ENCODE measurements around the gene PSMC3. TPM values are rescaled to one million over a fixed set of nuclear protein-coding genes. Genes with fewer than 3 reads are reported as not detected.
A peak's percentile ranks its signal among the peaks of the same experiment; 100 is the strongest.

Gene PSMC3
- total and polyA plus RNA-seq, 7 experiments from 2014 or later: 42.2 to 149 (median 59.2) TPM

DNA sequence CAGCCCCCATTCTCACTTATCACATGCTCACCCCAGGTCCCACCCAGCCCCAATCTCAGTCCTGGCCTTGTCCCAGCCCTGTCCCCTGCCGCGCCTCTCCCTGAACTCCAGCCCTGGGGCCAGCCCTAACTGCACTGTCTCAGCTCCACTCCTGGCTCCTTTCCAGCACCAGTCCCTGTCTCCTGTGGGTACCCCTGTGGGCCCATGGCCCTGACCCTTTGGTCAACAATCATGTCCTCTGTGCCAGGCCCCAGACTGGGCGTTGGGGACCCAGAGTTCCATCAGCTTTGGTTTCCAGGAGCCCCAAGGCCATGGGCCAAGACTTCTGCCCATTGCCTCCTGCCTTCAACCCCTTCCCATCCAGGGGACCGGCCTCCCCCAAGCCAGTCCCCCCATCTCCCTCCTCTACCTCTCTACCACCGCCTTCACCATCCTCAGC, 48.6 kb downstream of the PSMC3 start:
- no peak overlapping the region for H3K4me3 ChIP-seq (ENCODE audit: low read length)
- CTCF ChIA-PET: interaction anchor here (1.5 kb wide), 1 partner anchor 11 kb away, joined by 3 read pairs; no protein-coding TSS in a partner anchor

DNA sequence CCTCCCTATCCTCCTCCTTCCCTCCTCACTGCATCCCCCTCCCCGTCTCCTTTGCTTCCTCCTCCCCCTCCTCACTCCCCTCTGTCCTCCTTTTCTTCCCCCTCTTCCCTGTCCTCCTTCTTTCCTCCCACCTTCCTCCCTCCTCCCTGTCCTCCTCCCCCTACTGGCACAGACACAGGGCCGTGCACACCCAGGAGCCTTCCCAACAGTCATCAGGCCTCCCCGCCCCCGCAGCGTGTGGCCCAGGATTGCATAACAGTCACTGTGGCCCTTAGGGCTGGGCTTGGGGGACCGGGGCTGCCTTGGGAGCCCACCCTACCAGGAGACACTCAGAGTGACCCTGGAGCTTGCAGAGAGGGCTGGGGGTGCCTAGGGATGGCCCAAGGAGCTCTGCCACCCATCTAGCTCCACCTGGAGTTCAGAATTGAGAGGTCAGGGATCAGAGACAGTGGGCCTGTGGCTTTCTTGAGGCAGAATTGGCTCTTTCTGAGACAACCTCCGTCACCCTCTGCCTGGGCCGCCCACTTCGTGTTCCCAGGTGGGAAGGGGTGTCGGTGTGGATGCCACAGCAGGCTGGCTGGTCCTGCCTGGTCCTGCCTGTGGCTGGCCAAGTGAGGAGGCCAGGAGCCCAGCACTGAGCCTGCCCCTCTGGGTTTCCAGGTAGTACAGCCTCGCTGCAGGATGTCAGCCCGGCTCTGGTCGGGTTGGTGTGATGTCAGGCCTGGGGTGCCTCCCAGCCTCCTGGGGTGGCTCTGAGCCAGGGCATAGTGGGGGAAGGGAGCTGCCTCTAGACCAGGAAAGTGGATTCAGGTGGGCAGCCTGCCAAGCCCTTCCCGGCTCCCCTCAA, 49.5 kb downstream of the PSMC3 start:
- Mint-ChIP-seq H3K4me1 (peaks cover 0 to 14% (median 0%) of the 10 kb centered on the region in 7 donors), H3K9me3 (no peaks in the 10 kb centered on the region), H3K36me3 (no peaks in the 10 kb centered on the region), H3K27me3 (no peaks in the 10 kb centered on the region), H3K4me3 (peak overlapping the region in 1 of 10 donors; percentile 27), H3K27ac (peak overlapping the region in 2 of 9 donors; percentile 13 to 43)
- no peaks in the 10 kb centered on the region for H3K27me3 ChIP-seq (ENCODE audit: control insufficient read depth in 2 of 2, insufficient read depth in 2 of 2, low read length in 2 of 2)
- DNase-seq: no peak
- H3K9me3 ChIP-seq (ENCODE audit: control insufficient read depth in 2 of 3, low read length in 3 of 3): no peaks in the 10 kb centered on the region
- ATAC-seq: peak; percentile 20
- H3K36me3 ChIP-seq (ENCODE audit: control insufficient read depth in 2 of 3, insufficient read depth in 3 of 3, low read length in 3 of 3): no peaks in the 10 kb centered on the region
- ChIA-PET CTCF (interaction anchor here (1.5 kb wide), 1 partner anchor 12 kb away, joined by 3 read pairs; no protein-coding TSS in a partner anchor), POLR2A (interaction anchor here (0.7 kb wide), 1 partner anchor 76 kb away, joined by 3 read pairs; no protein-coding TSS in a partner anchor)
- intact Hi-C loops (cut with micrococcal nuclease): no loop called here
- no peak overlapping the region for H3K27ac ChIP-seq (ENCODE audit: low read depth, low read length)
- H3K4me1 ChIP-seq (ENCODE audit: control insufficient read depth in 2 of 2, insufficient read depth in 2 of 2, low read length in 2 of 2): peaks cover 0 to 3% of the 10 kb centered on the region in 2 donors
- no peak overlapping the region for H3K4me3 ChIP-seq (ENCODE audit: low read length)

More for the DNA sequence above, 48.6 kb downstream of the PSMC3 start:
- Histone ChIP-seq H3K36me3 (ENCODE audit: control insufficient read depth in 2 of 3, insufficient read depth in 3 of 3, low read length in 3 of 3) (no peaks in the 10 kb centered on the region), H3K27me3 (ENCODE audit: control insufficient read depth in 2 of 2, insufficient read depth in 2 of 2, low read length in 2 of 2) (no peaks in the 10 kb centered on the region), H3K27ac (ENCODE audit: low read depth, low read length) (no peak overlapping the region), H3K4me1 (ENCODE audit: control insufficient read depth in 2 of 2, insufficient read depth in 2 of 2, low read length in 2 of 2) (peaks cover 0 to 3% of the 10 kb centered on the region in 2 donors), H3K9me3 (ENCODE audit: control insufficient read depth in 2 of 3, low read length in 3 of 3) (no peaks in the 10 kb centered on the region)
- peak overlapping the region in 2 of 9 donors; percentile 34 to 63 for H3K27ac Mint-ChIP-seq
- no peaks in the 10 kb centered on the region for H3K9me3 Mint-ChIP-seq
- intact Hi-C loops (cut with micrococcal nuclease): no loop called here
- no peak for ATAC-seq
- no peaks in the 10 kb centered on the region for H3K27me3 Mint-ChIP-seq
- H3K4me1 Mint-ChIP-seq: peaks cover 0 to 18% (median 4%) of the 10 kb centered on the region in 7 donors
- DNase-seq: no peak
- H3K36me3 Mint-ChIP-seq: no peaks in the 10 kb centered on the region
- peak overlapping the region in 1 of 10 donors; percentile 27 for H3K4me3 Mint-ChIP-seq
- POLR2A ChIA-PET: interaction anchor here (0.6 to 2.9 kb wide), 2 partner anchors 10 to 21 kb away, joined by 3 to 7 read pairs; no protein-coding TSS in a partner anchor

DNA sequence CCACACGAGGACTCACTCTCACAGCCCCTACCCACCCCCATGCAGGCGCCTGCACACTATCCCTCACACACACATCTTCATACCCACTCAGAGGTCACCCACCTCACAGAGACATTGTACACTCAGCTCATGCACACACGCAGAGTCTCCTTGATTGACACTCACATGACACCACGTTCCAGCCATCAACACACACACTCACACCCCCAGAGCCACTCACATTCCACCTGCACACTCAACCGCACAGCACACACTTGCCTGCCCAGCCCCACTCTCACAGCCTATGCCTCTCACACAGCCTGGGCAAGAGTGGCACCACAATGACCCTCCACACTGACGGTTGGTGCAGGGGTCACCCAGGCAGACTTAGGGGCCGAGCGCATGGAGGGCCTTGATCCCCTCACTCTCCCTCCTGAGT, 50.1 kb downstream of the PSMC3 start:
- H3K4me1 Mint-ChIP-seq: peaks cover 0 to 13% (median 0%) of the 10 kb centered on the region in 7 donors
- intact Hi-C loops (cut with micrococcal nuclease): no loop called here
- POLR2A ChIA-PET: no interaction called here
- Histone ChIP-seq H3K27ac (ENCODE audit: low read depth, low read length) (no peak overlapping the region), H3K9me3 (ENCODE audit: control insufficient read depth in 2 of 3, low read length in 3 of 3) (no peaks in the 10 kb centered on the region), H3K27me3 (ENCODE audit: control insufficient read depth in 2 of 2, insufficient read depth in 2 of 2, low read length in 2 of 2) (no peaks in the 10 kb centered on the region), H3K4me1 (ENCODE audit: control insufficient read depth in 2 of 2, insufficient read depth in 2 of 2, low read length in 2 of 2) (peaks cover 0 to 3% of the 10 kb centered on the region in 2 donors), H3K4me3 (ENCODE audit: low read length) (no peak overlapping the region), H3K36me3 (ENCODE audit: control insufficient read depth in 2 of 3, insufficient read depth in 3 of 3, low read length in 3 of 3) (no peaks in the 10 kb centered on the region)
- H3K27ac Mint-ChIP-seq: peak overlapping the region in 3 of 9 donors; percentile 13 to 58 (median 43)
- peak overlapping the region in 1 of 10 donors; percentile 63 for H3K4me3 Mint-ChIP-seq
- CTCF ChIA-PET: no interaction called here
- no peak for DNase-seq
- no peak for ATAC-seq
- no peaks in the 10 kb centered on the region for H3K27me3 Mint-ChIP-seq
- H3K36me3 Mint-ChIP-seq: no peaks in the 10 kb centered on the region
- H3K9me3 Mint-ChIP-seq: no peaks in the 10 kb centered on the region

- H3K36me3 Mint-ChIP-seq: no peaks in the 10 kb centered on the region
- no peaks in the 10 kb centered on the region for H3K9me3 Mint-ChIP-seq
- H3K4me1 Mint-ChIP-seq: peaks cover 0 to 12% (median 0%) of the 10 kb centered on the region in 7 donors
- no peaks in the 10 kb centered on the region for H3K9me3 ChIP-seq (ENCODE audit: control insufficient read depth in 2 of 3, low read length in 3 of 3)
- POLR2A ChIA-PET: interaction anchor here (2.6 kb wide), 1 partner anchor 33 kb away, joined by 40 read pairs; the partner anchor contains the start of gene SLC39A13
- H3K27me3 ChIP-seq (ENCODE audit: control insufficient read depth in 2 of 2, insufficient read depth in 2 of 2, low read length in 2 of 2): no peaks in the 10 kb centered on the region
- peak overlapping the region in 2 of 10 donors; percentile 63 for H3K4me3 Mint-ChIP-seq
- ATAC-seq (no peak), DNase-seq (no peak)
- H3K27ac ChIP-seq (ENCODE audit: low read depth, low read length): no peak overlapping the region
- CTCF ChIA-PET: interaction anchor here (1.9 to 4.4 kb wide), 3 partner anchors 13 to 24 kb away, joined by 20 to 33 read pairs (median 31); no protein-coding TSS in a partner anchor
- H3K27me3 Mint-ChIP-seq: no peaks in the 10 kb centered on the region
- no peak overlapping the region for H3K4me3 ChIP-seq (ENCODE audit: low read length)
- H3K27ac Mint-ChIP-seq: peak overlapping the region in 1 of 9 donors; percentile 43
- intact Hi-C loops (cut with micrococcal nuclease): no loop called here
- H3K4me1 ChIP-seq (ENCODE audit: control insufficient read depth in 2 of 2, insufficient read depth in 2 of 2, low read length in 2 of 2): peaks cover 0 to 3% of the 10 kb centered on the region in 2 donors
- no peaks in the 10 kb centered on the region for H3K36me3 ChIP-seq (ENCODE audit: control insufficient read depth in 2 of 3, insufficient read depth in 3 of 3, low read length in 3 of 3)
Observed at GRCh38 chr11:47375546-47376085, 50.6 kb downstream of the PSMC3 start.

DNA sequence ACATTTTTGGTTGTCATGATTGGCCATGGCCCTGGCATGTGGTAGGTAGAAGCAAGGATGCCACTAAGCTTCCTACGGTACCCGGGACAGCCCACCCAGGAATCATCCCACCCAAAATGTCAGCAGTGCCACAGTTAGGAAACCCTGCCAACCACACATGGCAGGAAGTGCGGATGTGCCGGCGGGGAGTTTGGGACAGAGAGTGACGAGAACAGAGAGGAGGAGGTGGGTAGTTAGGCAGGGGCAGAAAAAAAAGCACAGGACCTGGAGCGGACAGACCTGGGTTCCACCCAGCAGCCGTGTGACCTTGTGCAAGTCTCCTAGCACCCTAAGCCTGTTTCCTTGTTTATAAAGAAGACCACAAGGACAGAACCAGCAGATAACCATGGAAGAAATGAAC, 51.2 kb downstream of the PSMC3 start:
- Histone ChIP-seq H3K9me3 (ENCODE audit: control insufficient read depth in 2 of 3, low read length in 3 of 3) (no peaks in the 10 kb centered on the region), H3K27me3 (ENCODE audit: control insufficient read depth in 2 of 2, insufficient read depth in 2 of 2, low read length in 2 of 2) (no peaks in the 10 kb centered on the region), H3K36me3 (ENCODE audit: control insufficient read depth in 2 of 3, insufficient read depth in 3 of 3, low read length in 3 of 3) (no peaks in the 10 kb centered on the region), H3K27ac (ENCODE audit: low read depth, low read length) (no peak overlapping the region), H3K4me1 (ENCODE audit: control insufficient read depth in 2 of 2, insufficient read depth in 2 of 2, low read length in 2 of 2) (peaks cover 0 to 3% of the 10 kb centered on the region in 2 donors), H3K4me3 (ENCODE audit: low read length) (no peak overlapping the region)
- ATAC-seq (no peak), DNase-seq (no peak)
- peak overlapping the region in 2 of 9 donors; percentile 11 to 73 for H3K27ac Mint-ChIP-seq
- no peaks in the 10 kb centered on the region for H3K27me3 Mint-ChIP-seq
- no peak overlapping the region for H3K4me3 Mint-ChIP-seq
- intact Hi-C loops (cut with micrococcal nuclease): no loop called here
- H3K9me3 Mint-ChIP-seq: no peaks in the 10 kb centered on the region
- H3K36me3 Mint-ChIP-seq: no peaks in the 10 kb centered on the region
- H3K4me1 Mint-ChIP-seq: peaks cover 0 to 12% (median 0%) of the 10 kb centered on the region in 7 donors
- POLR2A ChIA-PET: interaction anchor here (0.9 to 3.8 kb wide), 4 partner anchors 25 to 473 kb away, joined by 3 to 40 read pairs (median 15); partner anchors contain the start of genes NUP160 and SLC39A13
- CTCF ChIA-PET: interaction anchor here (0.7 to 6.9 kb wide), 8 partner anchors 7 to 46 kb away, joined by 3 to 140 read pairs (median 15); partner anchors contain the start of gene SLC39A13

DNA sequence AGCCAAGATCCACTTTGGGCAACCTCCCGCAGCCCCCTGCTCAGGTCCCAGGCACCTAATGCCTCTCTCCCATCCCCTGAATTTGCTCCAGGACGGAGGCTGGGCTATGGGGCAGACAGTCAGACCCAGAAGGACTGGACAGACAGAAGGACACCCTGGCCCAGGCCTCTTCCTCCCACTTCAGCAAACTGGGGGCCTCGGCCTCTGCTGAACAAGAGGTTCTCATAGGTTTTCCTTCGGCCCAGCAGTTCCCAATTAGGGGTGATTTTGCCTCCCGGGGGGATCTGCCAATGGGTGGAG, 51.6 kb downstream of the PSMC3 start:
- H3K27me3 ChIP-seq (ENCODE audit: control insufficient read depth in 2 of 2, insufficient read depth in 2 of 2, low read length in 2 of 2): no peaks in the 10 kb centered on the region
- H3K27me3 Mint-ChIP-seq: no peaks in the 10 kb centered on the region
- no peaks in the 10 kb centered on the region for H3K9me3 Mint-ChIP-seq

More for the DNA sequence above, 51.6 kb downstream of the PSMC3 start:
- ATAC-seq (no peak), DNase-seq (no peak)
- POLR2A ChIA-PET: interaction anchor here (0.6 to 3.8 kb wide), 9 partner anchors 19 to 509 kb away, joined by 3 to 40 read pairs (median 6); partner anchors contain the start of genes NUP160 and SLC39A13
- Histone ChIP-seq H3K27ac (ENCODE audit: low read depth, low read length) (no peak overlapping the region), H3K4me1 (ENCODE audit: control insufficient read depth in 2 of 2, insufficient read depth in 2 of 2, low read length in 2 of 2) (peaks cover 0 to 3% of the 10 kb centered on the region in 2 donors), H3K4me3 (ENCODE audit: low read length) (no peak overlapping the region), H3K36me3 (ENCODE audit: control insufficient read depth in 2 of 3, insufficient read depth in 3 of 3, low read length in 3 of 3) (no peaks in the 10 kb centered on the region), H3K9me3 (ENCODE audit: control insufficient read depth in 2 of 3, low read length in 3 of 3) (no peaks in the 10 kb centered on the region)
- Mint-ChIP-seq H3K4me1 (peaks cover 3 to 15% (median 3%) of the 10 kb centered on the region in 7 donors), H3K4me3 (no peak overlapping the region), H3K36me3 (no peaks in the 10 kb centered on the region), H3K27ac (peak overlapping the region in 1 of 9 donors; percentile 11)
- CTCF ChIA-PET: interaction anchor here (0.6 to 6.9 kb wide), 17 partner anchors 8 to 197 kb away, joined by 3 to 140 read pairs (median 5); partner anchors contain the start of genes PSMC3 and SLC39A13
- intact Hi-C loops (cut with micrococcal nuclease): loop anchor here (1.0 kb wide), 6 partner anchors 20 to 479 kb away; partner anchors contain the start of genes SLC39A13 (in 2 of the 2) and PSMC3 (in 1 of the 2)
